Left ventricle myocardium inferior (tissue), 1 donor: Measurements from ENCODE around the gene NSRP1. TPM values are rescaled to one million over a fixed set of nuclear protein-coding genes. Genes with fewer than 3 reads are reported as not detected.

Experiments
- DNase-seq: peaks from one replicate; pipeline ENCODE4 v3.0.0-alpha.2; 2020
- H3K27ac ChIP-seq: fragments of 200-600 bp; replicated peaks from 2 replicates; pipeline ENCODE4 v1.8.0; 2021
- H3K27me3 ChIP-seq: fragments of 200-600 bp; 2 replicates; pipeline ENCODE4 v1.8.0; 2021; ENCODE audit warnings: low read depth
- H3K36me3 ChIP-seq: fragments of 200-600 bp; 2 replicates; pipeline ENCODE4 v1.8.0; 2021
- H3K4me1 ChIP-seq: fragments of 200-600 bp; 2 replicates; pipeline ENCODE4 v1.8.0; 2021
- H3K4me3 ChIP-seq: fragments of 200-600 bp; 2 replicates; pipeline ENCODE4 v1.8.0; 2021; ENCODE audit warnings: mild to moderate bottlenecking, moderate library complexity
- H3K9me3 ChIP-seq: fragments of 200-600 bp; replicated peaks from 2 replicates; pipeline ENCODE4 v1.8.0; 2021
- intact Hi-C: fragments of 100-400 bp; cut with micrococcal nuclease; formaldehyde crosslinking; loops from one replicate; pipeline ENCODE4 v1.11.0; 2022
- total RNA-seq: library from RNA; stranded (reverse); fragmentation: NEBNext Ultra II Directional; extraction: Animal tissue kit (Norgen Biotek cat#: 25700); gene quantifications from one replicate; pipeline ENCODE4 v1.2.1, GENCODE V29; 2021
- TF ChIP-seq, protein P1 (sequence below): fragments of 200-600 bp; IDR thresholded peaks from 2 replicates; pipeline ENCODE4 v1.8.0; 2021; ENCODE audit warnings: antibody characterized with exemption, mild to moderate bottlenecking, borderline replicate concordance
- donor health status: DM: no; HTN: yes; CAD: no; lungs with severe emphysema.

NSRP1 gene
- total RNA-seq, 1 donor from 2014 or later = 26.9 TPM

DNA sequence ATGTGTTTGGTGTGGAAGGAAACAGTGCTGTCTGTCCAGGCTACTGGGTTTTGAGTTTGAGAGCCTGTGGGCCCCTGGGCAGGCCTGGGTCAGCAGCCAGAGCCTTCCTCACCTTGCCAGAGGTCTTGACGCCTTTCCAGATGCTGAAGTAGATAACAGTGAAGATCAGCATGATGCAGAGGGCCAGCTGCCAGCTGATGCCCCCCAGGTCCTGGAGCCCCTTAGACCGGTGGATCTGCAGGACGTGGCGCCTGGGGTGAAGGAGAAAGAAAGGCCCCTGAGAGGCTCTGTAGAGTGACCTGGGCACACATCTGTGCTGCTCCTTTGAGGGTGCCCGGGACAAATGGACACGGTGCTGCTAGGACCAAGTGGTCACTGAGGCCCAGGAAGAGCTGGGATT is 100.4 kb downstream of the NSRP1 start:
- Histone ChIP-seq H3K36me3 (no peaks in the 10 kb centered on the region), H3K9me3 (no peaks in the 10 kb centered on the region), H3K4me3 (no peak overlapping the region), H3K4me1 (no peaks in the 10 kb centered on the region), H3K27me3 (peaks cover 6% of the 10 kb centered on the region), H3K27ac (no peak overlapping the region)
- intact Hi-C loops = no loop called here
- no peak for DNase-seq
- TF ChIP-seq, protein P1, sequence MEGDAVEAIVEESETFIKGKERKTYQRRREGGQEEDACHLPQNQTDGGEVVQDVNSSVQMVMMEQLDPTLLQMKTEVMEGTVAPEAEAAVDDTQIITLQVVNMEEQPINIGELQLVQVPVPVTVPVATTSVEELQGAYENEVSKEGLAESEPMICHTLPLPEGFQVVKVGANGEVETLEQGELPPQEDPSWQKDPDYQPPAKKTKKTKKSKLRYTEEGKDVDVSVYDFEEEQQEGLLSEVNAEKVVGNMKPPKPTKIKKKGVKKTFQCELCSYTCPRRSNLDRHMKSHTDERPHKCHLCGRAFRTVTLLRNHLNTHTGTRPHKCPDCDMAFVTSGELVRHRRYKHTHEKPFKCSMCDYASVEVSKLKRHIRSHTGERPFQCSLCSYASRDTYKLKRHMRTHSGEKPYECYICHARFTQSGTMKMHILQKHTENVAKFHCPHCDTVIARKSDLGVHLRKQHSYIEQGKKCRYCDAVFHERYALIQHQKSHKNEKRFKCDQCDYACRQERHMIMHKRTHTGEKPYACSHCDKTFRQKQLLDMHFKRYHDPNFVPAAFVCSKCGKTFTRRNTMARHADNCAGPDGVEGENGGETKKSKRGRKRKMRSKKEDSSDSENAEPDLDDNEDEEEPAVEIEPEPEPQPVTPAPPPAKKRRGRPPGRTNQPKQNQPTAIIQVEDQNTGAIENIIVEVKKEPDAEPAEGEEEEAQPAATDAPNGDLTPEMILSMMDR = no peak

DNA sequence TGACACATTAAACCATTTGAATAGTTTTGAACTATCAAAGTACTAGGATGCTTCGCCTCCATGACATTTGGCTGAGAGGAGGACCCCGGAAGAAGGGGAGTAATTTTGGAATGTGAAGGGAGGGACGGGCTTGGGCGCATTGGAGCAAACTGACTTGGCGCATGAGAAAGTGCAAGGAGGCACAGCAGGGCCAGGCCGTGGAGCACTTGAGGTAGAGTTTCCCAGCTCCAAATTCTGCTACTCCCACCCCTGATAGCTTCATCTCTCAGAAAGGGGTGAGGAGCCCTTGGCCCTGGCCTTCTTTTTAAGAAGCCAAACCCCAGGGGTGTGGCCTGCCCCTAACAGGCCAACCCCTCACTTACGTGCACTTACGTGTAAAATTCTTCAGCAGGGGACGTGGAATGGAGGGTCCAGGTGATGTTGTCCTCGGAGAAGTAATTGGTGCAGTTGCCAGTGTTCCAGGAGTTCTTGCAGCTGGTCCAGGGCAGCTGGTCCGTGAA is 101.2 kb downstream of the NSRP1 start:
- TF ChIP-seq, protein P1 = no peak
- intact Hi-C loops = no loop called here

DNA sequence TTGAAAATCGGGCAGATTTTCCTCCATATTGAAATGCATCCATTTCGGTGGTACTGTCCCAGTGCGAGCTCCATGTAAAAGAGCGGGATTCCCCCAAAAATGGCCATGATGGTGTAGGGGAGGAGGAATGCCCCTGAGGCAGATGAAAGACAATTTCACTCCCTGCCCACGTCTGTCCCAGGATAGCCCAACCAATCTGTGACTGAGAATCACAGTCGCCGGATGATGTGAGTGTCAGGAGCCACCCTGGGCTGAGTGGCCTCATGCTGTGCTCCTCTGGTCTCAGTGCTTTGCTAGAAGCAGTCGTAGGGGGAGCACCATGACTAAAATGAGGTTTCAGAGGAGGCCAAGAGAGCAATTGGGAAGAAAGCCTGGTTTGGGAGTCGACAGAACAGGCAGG is 102.2 kb downstream of the NSRP1 start:
- H3K4me1 ChIP-seq = no peaks in the 10 kb centered on the region
- no peak for DNase-seq
- H3K27ac ChIP-seq = no peak overlapping the region
- no peak overlapping the region for H3K4me3 ChIP-seq
- no peaks in the 10 kb centered on the region for H3K9me3 ChIP-seq
- intact Hi-C loops = no loop called here
- TF ChIP-seq, protein P1 = no peak
- H3K36me3 ChIP-seq = no peaks in the 10 kb centered on the region
- H3K27me3 ChIP-seq = peaks cover 6% of the 10 kb centered on the region

More for the DNA sequence above, 101.2 kb downstream of the NSRP1 start:
- Histone ChIP-seq H3K4me3 (no peak overlapping the region), H3K36me3 (no peaks in the 10 kb centered on the region), H3K9me3 (no peaks in the 10 kb centered on the region), H3K27ac (no peak overlapping the region), H3K4me1 (no peaks in the 10 kb centered on the region), H3K27me3 (peaks cover 6% of the 10 kb centered on the region)
- no peak for DNase-seq

DNA sequence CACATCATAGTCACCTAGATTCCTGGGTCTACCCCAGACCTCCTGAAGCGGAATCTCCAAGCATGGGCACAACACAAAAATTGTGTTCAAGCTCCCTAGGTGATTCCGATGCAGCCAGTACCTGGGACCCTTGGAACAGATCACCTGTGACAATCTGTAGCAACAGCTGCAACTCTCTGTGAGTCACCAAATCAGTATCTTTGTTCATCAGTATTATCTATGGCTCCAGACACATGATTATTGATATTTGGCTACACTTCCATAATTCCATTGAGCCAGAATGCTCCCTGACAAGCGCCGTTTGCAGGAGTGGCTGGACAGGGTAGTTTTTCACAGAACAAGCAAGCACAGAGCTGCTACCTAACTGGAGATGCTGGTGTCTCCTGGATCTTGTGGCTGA is 102.7 kb downstream of the NSRP1 start:
- peaks cover 6% of the 10 kb centered on the region for H3K27me3 ChIP-seq
- no peaks in the 10 kb centered on the region for H3K9me3 ChIP-seq
- H3K4me3 ChIP-seq = no peak overlapping the region
- no peak overlapping the region for H3K27ac ChIP-seq
- intact Hi-C loops = no loop called here
- no peaks in the 10 kb centered on the region for H3K4me1 ChIP-seq
- TF ChIP-seq, protein P1 = no peak
- H3K36me3 ChIP-seq = no peaks in the 10 kb centered on the region
- DNase-seq = no peak

DNA sequence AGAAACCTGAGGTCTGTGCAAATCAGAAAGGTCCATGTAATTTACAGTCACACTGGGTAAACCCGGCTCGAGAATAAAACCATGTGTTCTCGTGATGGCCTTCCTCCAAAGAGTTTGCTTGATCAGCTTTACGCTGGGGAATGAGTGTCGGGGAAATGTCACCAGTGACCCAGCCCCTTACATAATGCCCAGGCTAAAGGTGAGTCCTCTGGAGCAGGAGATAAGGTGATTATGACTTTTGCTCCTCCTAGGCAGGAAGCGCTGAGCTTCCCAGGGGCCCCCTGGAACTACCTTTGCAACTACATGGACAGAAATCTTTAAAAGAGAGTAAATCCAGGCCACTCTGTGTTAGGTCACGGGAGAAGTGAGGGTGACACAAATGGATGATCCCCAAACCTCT is 103.2 kb downstream of the NSRP1 start:
- no peaks in the 10 kb centered on the region for H3K4me1 ChIP-seq
- no peak overlapping the region for H3K4me3 ChIP-seq
- DNase-seq = no peak
- peaks cover 6% of the 10 kb centered on the region for H3K27me3 ChIP-seq
- H3K27ac ChIP-seq = no peak overlapping the region
- H3K9me3 ChIP-seq = no peaks in the 10 kb centered on the region
- H3K36me3 ChIP-seq = no peaks in the 10 kb centered on the region
- intact Hi-C loops = no loop called here
- TF ChIP-seq, protein P1 = no peak

DNA sequence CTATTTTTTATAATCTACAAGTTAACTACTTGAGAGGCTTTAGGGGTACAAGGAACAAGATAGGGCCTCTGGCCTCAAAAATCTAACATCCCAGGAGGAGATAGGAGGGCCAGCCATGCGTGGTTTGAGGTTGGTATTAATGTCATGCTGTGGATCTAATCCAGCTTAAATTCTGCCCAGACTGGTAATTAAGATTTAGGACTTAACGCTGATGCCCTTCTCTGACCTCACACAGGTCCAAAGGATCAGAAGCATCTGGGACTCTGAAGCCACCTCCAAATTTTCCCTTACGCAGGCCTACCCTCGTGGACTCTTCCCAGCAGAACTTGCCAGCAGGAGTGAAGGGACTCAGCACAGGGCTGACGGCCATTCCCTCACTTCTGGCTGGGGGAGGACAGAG is 103.8 kb downstream of the NSRP1 start:
- H3K36me3 ChIP-seq = no peaks in the 10 kb centered on the region
- intact Hi-C loops = no loop called here
- peaks cover 6% of the 10 kb centered on the region for H3K27me3 ChIP-seq
- TF ChIP-seq, protein P1 = no peak
- H3K27ac ChIP-seq = no peak overlapping the region
- no peak overlapping the region for H3K4me3 ChIP-seq
- H3K9me3 ChIP-seq = no peaks in the 10 kb centered on the region
- H3K4me1 ChIP-seq = no peaks in the 10 kb centered on the region
- no peak for DNase-seq
